OCI-LY7 (cell line): ENCODE data around the gene SLC5A1. TPM values are rescaled to one million over a fixed set of nuclear protein-coding genes. Genes with fewer than 3 reads are reported as not detected.

ENCODE experiments used
- BruUV-seq: library from RNA; stranded (reverse); fragments of 400-500 nt; replicated peaks from 2 replicates; lab custom pipeline; 2021; lab: Mats Ljungman, UMichigan
- CTCF ChIA-PET: fragments of 300-600 bp; sonication (Branson Sonifier 250); formaldehyde crosslinking; loops from one replicate; lab custom pipeline; 2022; ENCODE audit warnings: antibody characterized with exemption; ENCODE audit not compliant: unreplicated experiment; lab: Charles Lee
- POLR2A ChIA-PET: fragments of 300-600 bp; sonication (Branson Sonifier 250); formaldehyde crosslinking; loops from one replicate; lab custom pipeline; 2022; ENCODE audit warnings: antibody characterized with exemption; lab: Charles Lee
- DNase-seq: peaks from one replicate; pipeline ENCODE4 v3.0.0-alpha.2; 2015; ENCODE audit warnings: low spot score
- H2AFZ ChIP-seq: fragments of 200-600 bp; sonication (generic), shearing (Covaris generic); 2 replicates; pipeline ENCODE4 v1.6.1; 2014; ENCODE audit warnings: mild to moderate bottlenecking, antibody characterized with exemption, low read length, moderate library complexity
- H3K27ac ChIP-seq: fragments of 200-600 bp; sonication (generic); 2 replicates; pipeline ENCODE4 v1.5.1; 2014; ENCODE audit warnings: mixed run types, low read depth, mild to moderate bottlenecking, moderate library complexity, low read length, inconsistent platforms; ENCODE audit not compliant: poor library complexity, severe bottlenecking
- H3K36me3 ChIP-seq: fragments of 200-600 bp; sonication (generic); 2 replicates; pipeline ENCODE4 v1.6.1; 2014; ENCODE audit warnings: mild to moderate bottlenecking, antibody characterized with exemption, low read length, moderate library complexity, mixed read lengths; ENCODE audit not compliant: insufficient read depth
- H3K4me1 ChIP-seq: fragments of 200-600 bp; sonication (generic); 2 replicates; pipeline ENCODE4 v1.5.1; 2014; ENCODE audit warnings: mild to moderate bottlenecking, low read length; ENCODE audit not compliant: insufficient read depth, poor library complexity, severe bottlenecking
- H3K4me2 ChIP-seq: fragments of 200-600 bp; sonication (generic); 2 replicates; pipeline ENCODE4 v1.6.1; 2014; ENCODE audit warnings: mild to moderate bottlenecking, low read length
- H3K4me3 ChIP-seq: fragments of 200-600 bp; sonication (generic); 2 replicates; pipeline ENCODE4 v1.5.1; 2014; ENCODE audit warnings: mild to moderate bottlenecking, low read depth, low read length; ENCODE audit not compliant: poor library complexity, severe bottlenecking
- H3K79me2 ChIP-seq: fragments of 200-600 bp; sonication (generic); 2 replicates; pipeline ENCODE4 v1.6.1; 2016; ENCODE audit warnings: low read depth, mild to moderate bottlenecking, low read length, moderate library complexity, mixed read lengths; ENCODE audit not compliant: insufficient read depth
- H3K9me2 ChIP-seq: fragments of 200-600 bp; sonication (generic); 2 replicates; pipeline ENCODE4 v1.6.1; 2016; ENCODE audit warnings: mild to moderate bottlenecking, low read length, mixed read lengths; ENCODE audit not compliant: insufficient read depth
- H3K9me3 ChIP-seq: fragments of 200-600 bp; sonication (generic); 2 replicates; pipeline ENCODE4 v1.6.1; 2014; ENCODE audit warnings: mild to moderate bottlenecking, mixed run types, low read length, mixed read lengths
- H4K20me1 ChIP-seq: fragments of 200-600 bp; sonication (generic); 2 replicates; pipeline ENCODE4 v1.6.1; 2014; ENCODE audit warnings: mild to moderate bottlenecking, antibody characterized with exemption, low read length, moderate library complexity, mixed read lengths; ENCODE audit not compliant: insufficient read depth
- EZH2phosphoT487 ChIP-seq: fragments of 200-600 bp; sonication (generic); IDR thresholded peaks from 2 replicates; pipeline ENCODE4 v1.6.1; 2018; ENCODE audit warnings: low read depth, borderline replicate concordance, mild to moderate bottlenecking, mixed run types, antibody characterized with exemption, low read length, moderate library complexity, mixed read lengths
- intact Hi-C: fragments of 100-400 bp; cut with micrococcal nuclease; formaldehyde crosslinking; loops from one replicate; pipeline ENCODE4 v1.10.0; 2022; ENCODE audit not compliant: unreplicated experiment
- total RNA-seq, 2 experiments: library from RNA; depleted of rRNA in 1 of 2; stranded (reverse); fragments of >200 nt in 1 of 2; shearing (Covaris generic) in 1 of 2; gene quantifications; 2 replicates each; pipeline ENCODE4 v1.2.3, GENCODE V29; 2014 to 2022
- TF ChIP-seq, protein P1 (sequence below): fragments of 200-600 bp; sonication (generic); conservative IDR thresholded peaks from 2 replicates; pipeline ENCODE4 v1.5.1; 2014; ENCODE audit warnings: mild to moderate bottlenecking, antibody characterized with exemption, low read length, moderate library complexity, mixed read lengths

SLC5A1 gene
- total RNA-seq, 2 experiments from 2014 or later = not detected

GRCh38 chr22:32044477-32044876, 1.4 kb downstream of the SLC5A1 start:
- TF ChIP-seq EZH2phosphoT487 = no peak
- TF ChIP-seq, protein P1, sequence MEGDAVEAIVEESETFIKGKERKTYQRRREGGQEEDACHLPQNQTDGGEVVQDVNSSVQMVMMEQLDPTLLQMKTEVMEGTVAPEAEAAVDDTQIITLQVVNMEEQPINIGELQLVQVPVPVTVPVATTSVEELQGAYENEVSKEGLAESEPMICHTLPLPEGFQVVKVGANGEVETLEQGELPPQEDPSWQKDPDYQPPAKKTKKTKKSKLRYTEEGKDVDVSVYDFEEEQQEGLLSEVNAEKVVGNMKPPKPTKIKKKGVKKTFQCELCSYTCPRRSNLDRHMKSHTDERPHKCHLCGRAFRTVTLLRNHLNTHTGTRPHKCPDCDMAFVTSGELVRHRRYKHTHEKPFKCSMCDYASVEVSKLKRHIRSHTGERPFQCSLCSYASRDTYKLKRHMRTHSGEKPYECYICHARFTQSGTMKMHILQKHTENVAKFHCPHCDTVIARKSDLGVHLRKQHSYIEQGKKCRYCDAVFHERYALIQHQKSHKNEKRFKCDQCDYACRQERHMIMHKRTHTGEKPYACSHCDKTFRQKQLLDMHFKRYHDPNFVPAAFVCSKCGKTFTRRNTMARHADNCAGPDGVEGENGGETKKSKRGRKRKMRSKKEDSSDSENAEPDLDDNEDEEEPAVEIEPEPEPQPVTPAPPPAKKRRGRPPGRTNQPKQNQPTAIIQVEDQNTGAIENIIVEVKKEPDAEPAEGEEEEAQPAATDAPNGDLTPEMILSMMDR = no peak
- Histone ChIP-seq H3K36me3 (no peaks in the 10 kb centered on the region), H3K4me3 (no peak overlapping the region), H3K27ac (no peak overlapping the region), H4K20me1 (no peaks in the 10 kb centered on the region; the same call in 1 of the 2 replicates), H2AFZ (no peak overlapping the region), H3K4me2 (no peak overlapping the region), H3K79me2 (no peaks in the 10 kb centered on the region), H3K9me2 (no peaks in the 10 kb centered on the region), H3K9me3 (no peaks in the 10 kb centered on the region), H3K4me1 (no peaks in the 10 kb centered on the region)
- POLR2A ChIA-PET = no interaction called here
- no peak for DNase-seq
- CTCF ChIA-PET = no interaction called here
- intact Hi-C loops = no loop called here
- no TSS peak for BruUV-seq

DNA sequence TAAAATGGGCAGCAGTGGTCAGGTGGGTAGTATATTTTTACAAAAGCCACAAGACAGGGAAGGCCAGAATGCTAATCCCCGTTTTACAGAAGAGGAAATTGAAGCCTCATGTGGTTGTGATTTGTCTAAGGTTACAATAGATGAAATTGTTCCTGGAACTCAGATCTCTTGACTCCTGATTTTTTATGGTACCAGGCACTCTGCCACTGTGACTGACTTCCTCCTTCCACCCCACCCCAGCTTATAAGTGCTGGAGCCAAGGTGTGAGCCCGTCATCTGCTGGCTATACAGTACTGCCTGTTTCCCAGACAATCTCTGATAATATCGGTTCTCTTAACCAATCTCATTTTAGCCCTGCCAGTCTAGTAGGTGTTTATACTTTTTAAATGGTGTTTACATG, 1.9 kb downstream of the SLC5A1 start:
- ChIA-PET POLR2A (no interaction called here), CTCF (no interaction called here)
- Histone ChIP-seq H2AFZ (no peak overlapping the region), H4K20me1 (no peaks in the 10 kb centered on the region; the same call in 1 of the 2 replicates), H3K36me3 (no peaks in the 10 kb centered on the region), H3K9me2 (no peaks in the 10 kb centered on the region), H3K9me3 (no peaks in the 10 kb centered on the region), H3K4me1 (no peaks in the 10 kb centered on the region), H3K4me3 (no peak overlapping the region), H3K4me2 (no peak overlapping the region), H3K27ac (no peak overlapping the region), H3K79me2 (no peaks in the 10 kb centered on the region)
- DNase-seq = no peak
- BruUV-seq = no TSS peak
- TF ChIP-seq, protein P1 = no peak
- no peak for TF ChIP-seq EZH2phosphoT487
- intact Hi-C loops = no loop called here

GRCh38 chr22:32048069-32048468, 5.0 kb downstream of the SLC5A1 start:
- no peak for DNase-seq
- Histone ChIP-seq H2AFZ (no peak overlapping the region), H3K4me1 (no peaks in the 10 kb centered on the region), H3K9me3 (no peaks in the 10 kb centered on the region), H3K9me2 (no peaks in the 10 kb centered on the region), H3K36me3 (no peaks in the 10 kb centered on the region), H3K4me3 (no peak overlapping the region), H3K79me2 (no peaks in the 10 kb centered on the region), H3K27ac (no peak overlapping the region), H4K20me1 (no peaks in the 10 kb centered on the region; the same call in 1 of the 2 replicates), H3K4me2 (no peak overlapping the region)
- CTCF ChIA-PET = no interaction called here
- intact Hi-C loops = no loop called here
- POLR2A ChIA-PET = interaction anchor here (0.6 to 0.7 kb wide), 3 partner anchors 55 to 857 kb away, joined by 3 to 4 read pairs (median 3); no protein-coding TSS in a partner anchor
- BruUV-seq = no TSS peak
- TF ChIP-seq, protein P1 = no peak
- no peak for TF ChIP-seq EZH2phosphoT487
